Neuron (in vitro differentiated cells): ENCODE data around the gene LLPH.

Experiments
- H2AFZ ChIP-seq: one replicate; pipeline ENCODE4 v1.6.1; 2013; ENCODE audit warnings: low read depth, mild to moderate bottlenecking, inconsistent platforms, low read length, moderate library complexity
- H3K27me3 ChIP-seq: one replicate; pipeline ENCODE4 v1.6.1; 2013; ENCODE audit warnings: low read length; ENCODE audit not compliant: insufficient read depth
- H3K36me3 ChIP-seq: one replicate; pipeline ENCODE4 v1.6.1; 2013; ENCODE audit warnings: low read length; ENCODE audit not compliant: insufficient read depth
- H3K4me1 ChIP-seq: one replicate; pipeline ENCODE4 v1.6.1; 2013; ENCODE audit warnings: low read length; ENCODE audit not compliant: insufficient read depth
- H3K4me3 ChIP-seq: 2 replicates; pipeline ENCODE4 v1.5.1; 2013; ENCODE audit warnings: mild to moderate bottlenecking, low read length, moderate library complexity
- H3K9me3 ChIP-seq: one replicate; pipeline ENCODE4 v1.6.1; 2013; ENCODE audit warnings: low read length

The LLPH gene

GRCh38 chr12:66072135-66072534 is 58.4 kb downstream of the LLPH start:
- no peak overlapping the region for H2AFZ ChIP-seq

DNA sequence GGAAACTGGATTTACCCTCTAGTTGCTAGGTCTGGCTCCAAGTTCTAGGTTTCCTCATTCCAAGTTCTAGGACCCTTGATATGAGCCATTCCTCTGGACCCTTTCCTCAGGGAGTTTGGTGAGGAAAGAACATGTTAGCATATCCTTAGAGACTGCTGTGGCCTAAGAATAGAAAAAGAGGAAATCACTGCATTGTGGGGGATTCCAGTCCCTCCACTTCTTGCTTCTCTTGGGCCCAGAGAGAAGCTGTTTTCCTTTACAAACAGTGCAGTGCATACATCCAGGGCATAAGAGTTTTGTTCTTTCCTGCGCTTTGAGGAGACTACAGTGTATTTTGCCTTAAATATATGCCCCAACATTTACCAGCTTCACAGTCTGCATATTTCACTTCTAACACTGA is 59.0 kb downstream of the LLPH start:
- no peaks in the 10 kb centered on the region for H3K36me3 ChIP-seq
- no peak overlapping the region for H2AFZ ChIP-seq
- no peaks in the 10 kb centered on the region for H3K9me3 ChIP-seq
- H3K4me3 ChIP-seq: no peak overlapping the region
- no peaks in the 10 kb centered on the region for H3K27me3 ChIP-seq
- peaks cover under 1% of the 10 kb centered on the region for H3K4me1 ChIP-seq

More at GRCh38 chr12:66072135-66072534, 58.4 kb downstream of the LLPH start:
- Histone ChIP-seq H3K27me3 (no peaks in the 10 kb centered on the region), H3K36me3 (no peaks in the 10 kb centered on the region), H3K4me1 (no peaks in the 10 kb centered on the region), H3K4me3 (no peak overlapping the region), H3K9me3 (no peaks in the 10 kb centered on the region)

- no peaks in the 10 kb centered on the region for H3K27me3 ChIP-seq
Observed at GRCh38 chr12:66070378-66071120, 60.0 kb downstream of the LLPH start.

DNA sequence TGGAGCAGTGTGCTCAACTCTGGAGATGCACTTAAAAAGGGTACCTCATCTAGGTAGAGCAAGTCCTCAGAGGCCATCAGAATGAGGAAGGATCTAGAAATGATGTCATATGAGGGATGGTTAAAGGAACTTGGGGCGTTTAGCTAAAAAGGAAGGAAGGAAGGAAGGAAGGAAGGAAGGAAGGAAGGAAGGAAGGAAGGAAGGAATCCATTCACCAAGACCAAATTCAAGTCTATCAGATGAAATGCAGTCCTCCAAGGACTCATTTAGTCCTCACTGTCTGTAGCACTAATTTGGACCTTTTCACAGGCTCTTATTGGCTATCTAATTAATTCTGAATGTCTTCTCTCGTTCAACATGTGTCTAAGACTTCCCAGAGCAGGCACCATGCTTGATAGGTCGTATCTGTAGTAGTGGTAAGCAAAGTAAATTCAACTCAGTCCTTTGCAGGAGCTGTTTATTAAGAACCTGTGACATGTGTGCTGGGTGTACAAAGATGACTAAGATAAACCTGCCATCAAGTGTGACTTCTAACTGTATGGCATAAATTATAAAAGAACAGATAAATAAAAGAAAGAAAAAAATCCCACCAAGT is 63.5 kb downstream of the LLPH start:
- Histone ChIP-seq H3K27me3 (no peaks in the 10 kb centered on the region), H3K9me3 (no peaks in the 10 kb centered on the region), H3K36me3 (no peaks in the 10 kb centered on the region), H3K4me3 (no peak overlapping the region), H3K4me1 (peaks cover 2% of the 10 kb centered on the region), H2AFZ (no peak overlapping the region)

More at GRCh38 chr12:66070378-66071120, 60.0 kb downstream of the LLPH start:
- Histone ChIP-seq H3K9me3 (no peaks in the 10 kb centered on the region), H3K36me3 (no peaks in the 10 kb centered on the region), H3K4me3 (no peak overlapping the region), H3K4me1 (peaks cover 2% of the 10 kb centered on the region), H2AFZ (no peak overlapping the region)
